SKM-1 (cell line): Measurements from ENCODE around the gene ACACB.

Experiments
- DNase-seq: peaks from one replicate; lab custom pipeline; 2025; ENCODE audit not compliant: unreplicated experiment; lab: John Stamatoyannopoulos, UW

The ACACB gene

DNA sequence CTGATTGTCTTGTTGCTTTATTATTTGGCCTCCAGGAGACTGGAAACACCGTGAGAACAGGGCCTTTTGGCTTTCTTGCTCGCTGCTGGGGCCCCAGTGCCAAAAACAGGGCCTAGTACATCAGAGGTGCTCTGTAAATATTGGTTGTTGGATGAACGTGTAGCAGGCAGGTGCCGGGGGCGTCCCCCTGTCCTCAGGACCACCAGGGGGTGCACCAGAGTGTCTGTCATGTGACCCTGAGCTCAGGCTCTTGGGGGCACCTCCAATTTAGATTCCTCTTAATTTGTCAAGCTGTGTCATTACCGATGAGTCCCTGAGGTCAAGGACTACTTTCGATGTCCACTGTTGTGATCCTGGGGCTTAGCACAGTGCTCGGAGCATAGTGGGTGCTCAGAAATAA, 87.1 kb downstream of the ACACB start:
- no peak for DNase-seq

DNA sequence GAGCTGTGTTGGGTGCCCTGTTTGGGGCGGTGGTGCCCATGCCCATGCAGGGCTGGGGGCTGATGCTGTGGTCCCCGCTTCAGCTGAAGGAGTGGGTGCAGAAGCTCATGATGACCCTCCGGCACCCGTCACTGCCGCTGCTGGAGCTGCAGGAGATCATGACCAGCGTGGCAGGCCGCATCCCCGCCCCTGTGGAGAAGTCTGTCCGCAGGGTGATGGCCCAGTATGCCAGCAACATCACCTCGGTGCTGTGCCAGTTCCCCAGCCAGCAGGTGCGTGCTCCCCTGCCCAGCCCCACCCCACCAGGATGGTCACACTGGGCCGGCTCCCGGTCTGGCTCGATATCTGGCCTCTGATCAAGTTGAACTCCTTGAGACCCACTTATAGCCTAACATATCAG, 92.7 kb downstream of the ACACB start:
- DNase-seq, result no peak

DNA sequence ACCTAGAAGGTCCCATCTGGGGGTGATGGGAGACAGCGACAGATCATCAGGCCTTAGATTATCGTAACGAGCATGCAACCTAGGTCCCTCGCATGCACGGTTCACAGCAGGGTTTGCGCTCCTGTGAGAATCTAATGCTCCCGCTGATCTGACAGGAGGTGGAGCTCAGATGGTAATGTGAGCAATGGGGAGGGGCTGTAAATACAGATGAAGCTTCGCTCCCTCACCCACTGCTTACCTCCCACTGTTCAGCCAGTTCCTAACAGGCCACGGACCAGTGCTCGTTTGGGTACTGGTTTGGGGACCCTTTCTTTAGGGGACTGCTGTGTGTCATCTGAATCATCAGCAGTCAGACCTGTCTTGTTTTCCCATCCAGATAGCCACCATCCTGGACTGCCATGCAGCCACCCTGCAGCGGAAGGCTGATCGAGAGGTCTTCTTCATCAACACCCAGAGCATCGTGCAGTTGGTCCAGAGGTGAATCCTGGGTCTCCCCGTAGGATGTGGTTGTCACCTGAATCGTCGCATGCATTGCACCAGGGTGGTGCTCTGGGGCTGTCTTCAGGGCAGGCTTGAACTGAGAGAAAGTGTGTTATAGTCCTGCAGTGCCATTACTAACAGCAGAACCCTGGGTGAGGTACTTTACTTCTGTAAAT, 96.2 kb downstream of the ACACB start:
- DNase-seq, result no peak

GRCh38 chr12:109214131-109214530, 97.7 kb downstream of the ACACB start:
- DNase-seq, result no peak

DNA sequence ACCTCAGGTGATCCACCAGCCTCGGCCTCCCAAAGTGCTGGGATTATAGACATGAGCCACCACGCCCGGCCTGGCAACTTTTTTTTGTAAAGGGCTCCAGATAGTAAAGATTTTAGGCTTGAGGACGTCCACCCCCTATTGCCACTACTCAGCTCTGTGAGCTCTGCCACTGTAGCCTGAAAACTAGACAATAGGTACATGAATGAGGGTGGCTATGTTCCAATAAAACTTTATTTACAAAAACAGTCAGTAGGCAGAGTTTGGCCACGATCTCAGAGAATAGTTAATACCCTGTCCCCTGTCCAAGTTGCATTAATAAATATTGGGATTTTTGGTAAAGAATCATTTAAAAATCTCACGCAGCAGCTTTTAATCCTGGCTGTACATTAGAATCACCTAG, 102.6 kb downstream of the ACACB start:
- no peak for DNase-seq

- no peak for DNase-seq
Measured at GRCh38 chr12:109219938-109220337, 103.6 kb downstream of the ACACB start.

DNA sequence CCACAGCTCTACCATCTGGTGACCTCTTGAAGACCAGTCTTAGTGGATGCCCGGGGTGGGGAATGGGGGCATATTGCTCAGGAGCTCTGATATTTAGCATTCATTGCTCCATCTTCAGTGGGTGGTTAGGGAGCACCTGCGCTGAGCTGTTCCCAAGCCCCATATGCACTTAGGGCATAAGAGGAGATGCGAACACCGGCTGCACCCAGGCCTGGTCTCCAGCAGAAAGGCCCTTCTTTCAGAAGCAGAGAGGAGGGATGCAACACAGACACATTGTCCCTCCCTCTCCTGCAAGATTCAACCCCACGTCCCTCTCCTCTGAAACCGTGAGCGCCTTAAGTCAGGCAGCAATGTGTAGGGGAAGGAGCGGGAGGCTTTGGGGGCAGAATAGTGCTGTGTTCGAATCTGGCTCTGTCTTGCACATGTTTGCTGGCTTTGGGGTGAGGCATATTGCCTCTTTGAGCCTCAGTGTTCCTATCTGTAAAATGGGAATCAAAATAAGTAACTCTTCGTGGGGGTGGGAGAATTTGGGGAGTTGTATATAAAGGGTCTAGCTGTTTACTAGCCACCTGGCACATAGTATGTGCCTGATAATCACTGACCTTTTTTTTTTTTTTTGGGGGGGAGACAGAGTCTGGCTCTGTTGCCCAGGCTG, 105.0 kb downstream of the ACACB start:
- no peak for DNase-seq

- DNase-seq, result no peak
Measured at GRCh38 chr12:109222062-109222461, 105.7 kb downstream of the ACACB start.

DNA sequence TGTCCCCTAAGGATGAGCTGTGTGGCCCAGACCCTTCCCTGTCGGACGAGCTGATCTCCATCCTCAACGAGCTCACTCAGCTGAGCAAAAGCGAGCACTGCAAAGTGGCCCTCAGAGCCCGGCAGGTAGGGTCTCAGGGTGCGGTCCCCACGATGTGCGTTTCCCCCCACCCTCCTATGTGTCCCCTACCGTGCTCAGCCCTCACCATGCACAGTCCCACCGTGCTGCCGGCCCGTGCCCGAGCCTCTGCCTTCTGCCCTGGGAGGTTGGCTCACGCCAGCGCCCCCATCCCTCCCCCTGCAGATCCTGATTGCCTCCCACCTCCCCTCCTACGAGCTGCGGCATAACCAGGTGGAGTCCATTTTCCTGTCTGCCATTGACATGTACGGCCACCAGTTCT, 106.1 kb downstream of the ACACB start:
- no peak for DNase-seq

- DNase-seq, result no peak
Measured at GRCh38 chr12:109223211-109223610, 106.8 kb downstream of the ACACB start.

DNA sequence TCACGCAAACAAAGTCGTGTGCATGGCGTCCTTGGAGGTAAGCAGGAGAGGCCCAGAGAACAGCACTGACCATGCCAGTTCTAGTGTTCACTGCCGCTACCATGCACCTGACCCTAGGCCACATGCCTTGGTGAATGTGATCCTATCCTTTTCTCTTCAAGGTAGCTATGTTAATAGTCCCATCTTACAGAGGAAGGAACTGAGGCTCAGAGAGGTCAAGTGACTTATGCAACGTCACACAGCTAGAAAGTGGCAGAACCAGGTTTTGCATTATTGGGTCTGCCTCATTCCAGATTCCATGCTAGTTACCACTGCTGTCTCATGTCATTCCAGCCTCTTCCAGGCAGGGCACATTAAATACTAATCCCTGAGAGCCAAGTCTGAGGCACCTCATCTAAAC, 107.5 kb downstream of the ACACB start:
- DNase-seq, result no peak

- DNase-seq, result no peak
Measured at GRCh38 chr12:109228664-109229063, 112.3 kb downstream of the ACACB start.

GRCh38 chr12:109230193-109230592, 113.8 kb downstream of the ACACB start:
- DNase-seq, result no peak

DNA sequence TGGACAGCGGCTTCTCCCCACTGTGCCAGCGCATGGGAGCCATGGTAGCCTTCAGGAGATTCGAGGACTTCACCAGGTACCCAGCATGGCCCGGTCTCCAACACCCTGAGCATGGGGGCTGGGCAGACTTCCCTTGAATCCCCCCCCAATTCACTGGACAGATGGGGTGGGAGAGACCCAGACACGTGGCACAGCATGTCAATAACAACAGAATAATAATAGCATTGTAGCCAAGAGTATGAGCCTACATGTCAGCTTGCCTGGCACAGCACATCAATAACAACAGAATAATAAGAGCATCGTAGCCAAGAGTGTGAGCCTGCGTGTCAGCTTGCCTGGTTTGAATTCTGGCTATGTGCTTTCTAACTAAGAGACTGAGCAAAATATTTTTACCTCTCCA, 116.3 kb downstream of the ACACB start:
- DNase-seq, result no peak

GRCh38 chr12:109234012-109234411, 117.6 kb downstream of the ACACB start:
- DNase-seq, result no peak

- DNase-seq, result no peak
Measured at GRCh38 chr12:109236257-109236656, 119.9 kb downstream of the ACACB start.

DNA sequence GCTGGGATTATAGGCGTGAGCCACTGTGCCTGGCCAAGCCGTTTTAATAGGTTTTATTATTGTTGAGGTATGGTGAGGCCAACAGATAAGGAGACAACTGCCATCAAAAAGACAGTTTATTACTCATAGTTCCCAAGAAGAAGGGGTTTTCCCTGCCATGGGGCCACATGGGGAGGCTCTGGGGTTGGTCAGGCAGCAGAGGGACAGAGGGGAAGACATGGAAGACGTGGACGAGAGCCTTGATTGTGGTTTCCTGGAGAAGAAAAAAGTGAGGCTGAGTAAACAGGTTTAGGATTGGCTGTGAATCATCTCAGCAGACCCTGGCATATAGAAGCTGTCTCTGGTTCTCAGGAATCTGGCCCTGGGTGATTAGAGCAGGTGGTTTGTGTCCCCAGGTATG, 122.8 kb downstream of the ACACB start:
- DNase-seq, result no peak

- DNase-seq, result no peak
Measured at GRCh38 chr12:109239691-109240090, 123.3 kb downstream of the ACACB start.

DNA sequence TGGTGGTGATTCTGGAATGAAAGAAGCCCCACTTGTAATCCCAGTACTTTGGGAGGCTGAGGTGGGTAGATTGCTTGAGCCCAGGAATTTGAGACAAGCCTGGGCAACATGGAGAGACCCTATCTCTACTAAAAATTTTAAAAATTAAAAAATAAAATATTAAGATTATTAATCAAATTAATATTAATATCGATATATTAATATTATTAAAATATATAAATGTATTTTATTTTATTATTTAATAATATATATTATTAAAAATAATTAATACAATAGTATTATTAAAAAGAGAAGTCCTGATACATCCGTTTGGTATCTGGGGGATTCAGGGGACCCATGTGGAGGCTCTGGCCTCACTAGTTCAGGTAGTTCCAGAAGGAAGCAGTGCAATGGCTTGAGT, 124.0 kb downstream of the ACACB start:
- no peak for DNase-seq

GRCh38 chr12:109241936-109242335, 125.5 kb downstream of the ACACB start:
- no peak for DNase-seq

- DNase-seq, result no peak
Measured at GRCh38 chr12:109244073-109244472, 127.7 kb downstream of the ACACB start.

- no peak for DNase-seq
Measured at GRCh38 chr12:109246221-109246620, 129.8 kb downstream of the ACACB start.
